Body of pancreas (tissue), 4 donors: ENCODE data around the gene MGARP. TPM values are rescaled to one million over a fixed set of nuclear protein-coding genes. Genes with fewer than 3 reads are reported as not detected.
A peak's percentile ranks its signal among the peaks of the same experiment; 100 is the strongest.

ENCODE experiments used
- ATAC-seq: fragments of 150-250 bp; one replicate; pipeline ENCODE4 v1.9.1; 2016
- DNase-seq, 4 donors: peaks; one replicate each; pipeline ENCODE4 v3.0.0-alpha.2; 2019
- H3K27ac ChIP-seq, 4 donors: fragments of 200-600 bp; sonication (generic); 1 replicate in 3 of 4; 2 replicates in 1 of 4; pipeline versions ENCODE4 v1.5.1 to v1.6.1; 2016 to 2019; ENCODE audit warnings: mild to moderate bottlenecking in 1 of 4, mixed read lengths in 1 of 4, moderate library complexity in 1 of 4
- H3K27me3 ChIP-seq, 2 donors: fragments of 200-600 bp; sonication (generic); one replicate each; pipeline ENCODE4 v1.6.0; 2016; ENCODE audit warnings: mild to moderate bottlenecking in 1 of 2
- H3K36me3 ChIP-seq, 2 donors: fragments of 200-600 bp; sonication (generic); replicated peaks in 1 of 2; 2 replicates each; pipeline ENCODE4 v1.5.1; 2016; ENCODE audit warnings: low read depth in 2 of 2; ENCODE audit not compliant: insufficient read depth in 1 of 2
- H3K4me1 ChIP-seq: fragments of 200-600 bp; sonication (generic); one replicate; pipeline ENCODE4 v1.6.0; 2016
- H3K4me3 ChIP-seq, 2 donors: fragments of 200-600 bp; sonication (generic); 1 replicate in 1 of 2; 2 replicates in 1 of 2; pipeline ENCODE4 v1.5.1; 2016 to 2019
- H3K9me3 ChIP-seq, 3 donors: fragments of 200-600 bp; sonication (generic); 1 replicate in 2 of 3; 2 replicates in 1 of 3; pipeline ENCODE4 v1.5.1; 2016
- CTCF ChIP-seq, 7 experiments: fragments of 450-650 bp in 4 of 7; fragments of 200-600 bp in 3 of 7; sonication (generic) in 3 of 7; IDR thresholded peaks; one replicate each; pipeline ENCODE4 v1.5.1; 2016 to 2019; ENCODE audit warnings: antibody characterized with exemption in 7 of 7
- POLR2A ChIP-seq, 3 donors: fragments of 450-650 bp; IDR thresholded peaks; one replicate each; pipeline ENCODE4 v1.6.1; 2016; ENCODE audit warnings: antibody characterized with exemption in 3 of 3, mild to moderate bottlenecking in 2 of 3
- whole genome bisulfite sequencing, 2 donors: methylation state at CpG; one replicate each; pipeline ENCODE4 v1.1.5; 2017; 5-methylcytosine and 5-hydroxymethylcytosine counted together
- intact Hi-C: fragments of 100-400 bp; cut with DNase I; formaldehyde crosslinking; loops from one replicate; pipeline ENCODE4 v1.15.1; 2023
- total RNA-seq, 2 donors: library from RNA; depleted of rRNA; stranded (reverse); fragments of >200 nt; gene quantifications; one replicate each; pipeline ENCODE4 v1.1.0, GENCODE V29; 2016

MGARP gene
- total RNA-seq, 2 donors from 2014 or later, result 0.78 TPM; not detected in 1

- intact Hi-C loops, result no loop called here
- peak; percentile 97 to 98 (median 98) for DNase-seq
- H3K27me3 ChIP-seq, result no peaks in the 10 kb centered on the region
- WGBS, 2 donors, result 0 to 1% methylated on average over 41 to 61 of the region's 61 CpGs
- H3K4me3 ChIP-seq, result peak within 1 kb of the TSS; percentile 88 to 94
- peaks cover 40% of the 10 kb centered on the region for H3K4me1 ChIP-seq
- no peaks in the 10 kb centered on the region for H3K36me3 ChIP-seq
- TF ChIP-seq CTCF (IDR thresholded peaks at IDR 0.05) (no peak), POLR2A (IDR thresholded peaks at IDR 0.05) (peak; percentile 72 to 94 (median 94))
- ATAC-seq, result peak; percentile 97
- peaks cover 0 to 2% (median 0%) of the 10 kb centered on the region in 3 donors for H3K9me3 ChIP-seq
- H3K27ac ChIP-seq, result peak within 1 kb of the TSS; percentile 88 to 92 (median 90)
Observed at GRCh38 chr4:139301113-139301820, 21.2 kb upstream of the MGARP start, which contains the start of gene NAA15. Gene NAA15 (plus strand): TSS chr4:139301505. CDS start chr4:139301778, 273 bp downstream.

- peak overlapping the region; percentile 36 to 88 for H3K4me3 ChIP-seq
- H3K27me3 ChIP-seq, result no peaks in the 10 kb centered on the region
- DNase-seq (peak in 3 of 4 donors; percentile 29 to 38 (median 33)), ATAC-seq (peak; percentile 27)
- H3K4me1 ChIP-seq, result peaks cover 38% of the 10 kb centered on the region
- 4% methylated on average over 16 of the region's 16 CpGs for WGBS, 2 donors
- no peaks in the 10 kb centered on the region for H3K36me3 ChIP-seq
- H3K9me3 ChIP-seq, result peaks cover 0 to 2% (median 0%) of the 10 kb centered on the region in 3 donors
- TF ChIP-seq CTCF (IDR thresholded peaks at IDR 0.05), result peak in 1 of 7 experiments; percentile 9
- TF ChIP-seq POLR2A (IDR thresholded peaks at IDR 0.05), result no peak
- H3K27ac ChIP-seq, result peak overlapping the region; percentile 88 to 92 (median 90)
- intact Hi-C loops, result no loop called here
Observed at GRCh38 chr4:139300431-139301112, 20.5 kb upstream of the MGARP start.

GRCh38 chr4:139299536-139299935 lies 19.5 kb upstream of the MGARP start:
- DNase-seq (no peak), ATAC-seq (no peak)
- no peaks in the 10 kb centered on the region for H3K36me3 ChIP-seq
- 15 to 22% methylated on average over 1 of the region's 1 CpG for WGBS, 2 donors
- intact Hi-C loops, result loop anchor here (10.0 kb wide), 1 partner anchor 65 kb away; no protein-coding TSS in a partner anchor
- no peak for TF ChIP-seq CTCF (IDR thresholded peaks at IDR 0.05)
- TF ChIP-seq POLR2A (IDR thresholded peaks at IDR 0.05), result no peak
- H3K9me3 ChIP-seq, result no peaks in the 10 kb centered on the region
- no peaks in the 10 kb centered on the region for H3K27me3 ChIP-seq
- H3K4me1 ChIP-seq, result peaks cover 34% of the 10 kb centered on the region
- no peak overlapping the region for H3K4me3 ChIP-seq
- peak overlapping the region in 2 of 4 donors; percentile 91 to 92 for H3K27ac ChIP-seq

GRCh38 chr4:139297001-139297410 lies 17.0 kb upstream of the MGARP start:
- H3K9me3 ChIP-seq, result no peaks in the 10 kb centered on the region
- DNase-seq (no peak), ATAC-seq (no peak)
- H3K27ac ChIP-seq, result no peak overlapping the region
- H3K36me3 ChIP-seq, result no peaks in the 10 kb centered on the region
- peaks cover 29% of the 10 kb centered on the region for H3K4me1 ChIP-seq
- no peak for TF ChIP-seq CTCF (IDR thresholded peaks at IDR 0.05)
- no peak for TF ChIP-seq POLR2A (IDR thresholded peaks at IDR 0.05)
- H3K27me3 ChIP-seq, result no peaks in the 10 kb centered on the region
- WGBS, 2 donors, result 85 to 97% methylated on average over 2 of the region's 2 CpGs
- H3K4me3 ChIP-seq, result no peak overlapping the region
- intact Hi-C loops, result loop anchor here (10.0 kb wide), 1 partner anchor 62 kb away; no protein-coding TSS in a partner anchor
